GM19397 (cell line): Measurements from ENCODE around the gene BRSK2.
"Not testable (repeated sequence)": the region's sequence is repeated elsewhere in the genome, so short reads cannot be mapped to it uniquely, and the experiment has no call there.

Source experiments
- ATAC-seq: cut with Tn5 transposase; IDR thresholded peaks from one replicate; pipeline ENCODE4 v1.9.1; 2021; ENCODE audit warnings: mild to moderate bottlenecking, moderate library complexity; ENCODE audit not compliant: unreplicated experiment

The BRSK2 gene

GRCh38 chr11:1354125-1354938 lies 35.4 kb upstream of the BRSK2 start:
- no peak for ATAC-seq

GRCh38 chr11:1356007-1356435 lies 33.7 kb upstream of the BRSK2 start:
- ATAC-seq, result no peak

DNA sequence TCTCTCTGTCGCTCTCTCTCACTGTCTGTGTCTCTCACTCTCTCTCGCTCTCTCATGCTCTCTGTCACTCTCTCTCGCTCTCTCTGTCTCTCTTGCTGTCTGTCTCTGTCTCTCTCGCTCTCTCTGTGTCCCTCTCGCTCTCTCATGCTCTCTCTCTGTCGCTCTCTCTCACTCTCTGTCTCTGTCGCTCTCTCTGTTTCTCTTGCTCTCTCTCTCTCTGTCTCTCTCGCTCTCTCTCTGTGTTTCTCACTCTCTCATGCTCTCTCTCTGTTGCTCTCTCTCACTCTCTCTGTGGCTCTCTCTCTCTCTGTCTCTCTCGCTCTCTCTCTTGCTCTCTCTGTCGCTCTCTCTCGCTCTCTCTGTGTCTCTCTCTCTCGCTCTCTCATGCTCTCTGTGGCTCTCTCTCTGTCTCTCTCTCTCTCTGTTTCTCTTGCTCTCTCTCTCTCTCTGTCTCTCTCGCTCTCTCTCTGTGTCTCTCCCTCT lies 33.2 kb upstream of the BRSK2 start:
- ATAC-seq, result no peak

- ATAC-seq, result no peak
Observed at GRCh38 chr11:1358286-1358685, 31.4 kb upstream of the BRSK2 start.

DNA sequence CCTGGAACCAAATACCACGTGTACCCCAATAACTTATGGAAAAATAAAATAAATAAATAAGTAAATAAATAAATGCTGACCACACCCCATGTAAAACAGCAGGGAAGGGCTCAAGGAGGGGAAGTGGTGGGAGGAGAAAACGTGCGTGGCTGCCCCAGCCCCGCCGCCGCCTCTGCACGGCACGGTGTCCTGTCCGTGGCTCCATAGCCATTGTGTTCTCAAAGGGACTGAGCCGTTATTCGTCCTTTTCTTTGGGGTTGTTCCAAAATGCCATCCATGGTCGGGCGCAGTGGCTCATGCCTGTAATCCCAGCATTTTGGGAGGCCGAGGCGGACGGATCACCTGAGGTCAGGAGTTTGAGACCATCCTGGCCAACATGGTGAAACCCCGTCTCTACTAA lies 30.8 kb upstream of the BRSK2 start:
- ATAC-seq, result not testable (repeated sequence)

- no peak for ATAC-seq
Observed at GRCh38 chr11:1359556-1359955, 30.2 kb upstream of the BRSK2 start.

DNA sequence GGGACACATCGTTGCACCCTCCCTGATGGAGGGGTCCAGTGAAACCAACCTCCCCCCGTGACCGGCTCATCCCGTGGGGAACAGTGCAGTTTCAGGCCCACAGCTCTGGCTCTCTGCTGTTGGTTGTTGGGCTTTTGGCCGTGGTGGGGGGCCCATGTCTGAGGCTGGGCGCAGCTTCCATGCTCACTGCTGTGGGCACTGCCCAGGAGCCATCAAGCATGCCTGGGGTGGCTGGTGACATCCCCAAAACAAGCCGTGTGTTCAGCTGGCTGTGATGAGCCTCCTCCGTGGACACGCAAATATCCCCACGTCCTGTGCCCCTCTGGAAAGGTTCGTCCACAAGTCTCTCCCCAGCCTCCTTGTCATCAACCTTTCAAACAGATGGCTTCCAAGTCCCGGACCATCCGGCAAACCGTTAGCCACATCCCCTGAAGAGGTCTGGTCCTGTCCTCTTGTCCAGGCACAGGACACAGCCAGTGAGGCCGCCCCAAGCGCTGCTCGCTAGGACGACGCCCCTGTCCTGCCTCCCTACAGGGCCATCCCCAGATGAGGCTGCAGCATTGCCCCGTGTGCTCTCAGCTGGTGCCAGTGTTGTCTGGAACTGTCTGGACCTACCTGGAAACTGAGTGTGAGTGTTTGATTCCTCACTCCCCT lies 29.4 kb upstream of the BRSK2 start:
- ATAC-seq, result no peak

DNA sequence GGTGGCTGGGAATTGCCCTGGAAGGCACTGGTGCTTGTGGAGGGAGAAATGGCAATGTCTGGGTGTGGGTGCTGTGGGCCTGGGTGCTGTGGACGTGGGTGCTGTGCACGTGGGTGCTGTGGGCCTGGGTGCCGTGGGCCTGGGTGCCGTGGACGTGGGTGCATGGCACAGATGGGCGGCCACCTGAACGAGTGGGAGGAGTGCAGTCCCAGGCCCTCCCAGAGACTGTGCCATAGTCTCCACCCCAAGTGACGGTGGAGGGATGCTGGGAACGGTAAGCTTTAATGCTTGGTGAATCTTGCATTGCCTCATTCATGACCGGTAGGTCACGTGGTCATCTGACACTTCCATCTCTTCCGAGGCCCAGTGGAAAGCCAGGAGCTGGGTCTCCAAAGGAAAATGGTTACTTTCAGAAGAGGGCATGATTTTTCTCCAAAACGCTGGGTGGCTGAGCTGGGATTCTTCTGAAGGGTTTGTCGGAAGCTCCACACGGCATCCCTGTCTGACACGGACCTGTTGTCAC lies 28.8 kb upstream of the BRSK2 start:
- no peak for ATAC-seq

DNA sequence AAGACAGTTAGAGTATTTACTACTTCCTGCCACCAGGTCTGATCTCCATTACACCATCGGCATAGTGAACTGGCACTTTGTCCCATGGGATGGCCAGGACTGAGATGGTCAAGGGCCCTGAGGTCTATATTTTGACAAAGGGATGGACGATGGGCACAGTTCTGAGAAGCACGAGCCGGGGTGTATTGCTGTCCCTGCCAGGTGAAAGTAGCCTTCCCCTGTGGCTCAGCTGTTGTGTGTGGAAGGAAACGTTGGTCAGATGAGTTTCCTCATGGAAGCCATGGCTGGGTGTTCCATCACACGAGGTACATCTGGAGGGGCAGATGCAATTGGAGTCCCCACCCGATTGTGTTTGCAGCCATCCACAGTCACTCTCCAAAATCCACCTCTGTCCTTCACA lies 27.9 kb upstream of the BRSK2 start:
- no peak for ATAC-seq

GRCh38 chr11:1367721-1368120 lies 22.0 kb upstream of the BRSK2 start:
- ATAC-seq, result no peak

DNA sequence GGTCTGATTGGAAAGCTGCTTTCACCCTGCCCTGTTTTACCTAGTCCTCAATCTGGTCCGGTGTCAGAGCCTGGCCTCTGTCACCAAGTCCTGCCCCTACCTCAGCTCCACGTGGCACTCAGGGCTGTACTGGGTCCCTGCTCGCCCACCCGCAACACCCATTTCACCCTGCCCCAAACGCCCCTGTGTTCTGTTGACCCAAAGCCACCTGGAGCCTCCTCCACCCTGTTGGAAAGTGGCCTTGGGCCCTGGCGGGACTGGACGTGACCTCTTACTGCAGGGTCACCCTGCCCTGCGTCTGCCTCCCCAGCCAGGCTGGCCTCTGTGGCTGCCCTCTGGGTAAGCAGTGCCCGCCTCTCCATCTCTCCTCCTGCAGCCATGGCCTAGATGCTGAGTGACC lies 21.5 kb upstream of the BRSK2 start:
- no peak for ATAC-seq

GRCh38 chr11:1368966-1369365 lies 20.8 kb upstream of the BRSK2 start:
- no peak for ATAC-seq

DNA sequence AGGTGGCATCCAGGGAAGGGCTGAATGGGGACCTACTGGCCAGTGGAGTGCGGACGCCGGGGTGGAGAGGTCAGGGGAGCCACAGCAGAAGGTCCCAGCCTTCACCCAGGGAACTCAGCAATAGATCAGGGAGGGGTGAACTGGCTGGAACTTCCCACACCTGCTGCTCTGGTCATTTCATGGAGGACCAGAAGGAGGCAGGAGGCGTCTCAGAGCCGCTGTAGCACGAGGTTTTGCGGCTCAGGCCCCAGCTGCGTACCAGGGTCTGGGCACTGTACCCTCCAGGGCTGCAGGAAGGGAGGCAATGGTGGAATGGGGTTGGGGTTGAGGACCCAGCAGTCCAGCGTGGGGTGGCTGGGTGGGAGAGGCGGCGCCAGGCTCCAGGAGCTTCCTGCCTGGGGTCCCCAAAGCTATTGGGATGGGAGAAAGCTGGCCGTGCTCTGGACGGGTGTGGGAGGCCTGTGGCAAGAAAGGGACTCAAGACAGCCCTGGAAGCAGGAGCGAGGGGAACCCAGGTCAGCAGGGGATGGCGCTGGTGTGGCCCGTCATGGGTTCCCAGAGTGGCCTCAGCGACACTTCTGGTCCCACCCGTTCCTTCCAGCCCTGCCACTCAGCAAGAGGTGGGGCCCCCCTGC lies 20.2 kb upstream of the BRSK2 start:
- ATAC-seq, result no peak

DNA sequence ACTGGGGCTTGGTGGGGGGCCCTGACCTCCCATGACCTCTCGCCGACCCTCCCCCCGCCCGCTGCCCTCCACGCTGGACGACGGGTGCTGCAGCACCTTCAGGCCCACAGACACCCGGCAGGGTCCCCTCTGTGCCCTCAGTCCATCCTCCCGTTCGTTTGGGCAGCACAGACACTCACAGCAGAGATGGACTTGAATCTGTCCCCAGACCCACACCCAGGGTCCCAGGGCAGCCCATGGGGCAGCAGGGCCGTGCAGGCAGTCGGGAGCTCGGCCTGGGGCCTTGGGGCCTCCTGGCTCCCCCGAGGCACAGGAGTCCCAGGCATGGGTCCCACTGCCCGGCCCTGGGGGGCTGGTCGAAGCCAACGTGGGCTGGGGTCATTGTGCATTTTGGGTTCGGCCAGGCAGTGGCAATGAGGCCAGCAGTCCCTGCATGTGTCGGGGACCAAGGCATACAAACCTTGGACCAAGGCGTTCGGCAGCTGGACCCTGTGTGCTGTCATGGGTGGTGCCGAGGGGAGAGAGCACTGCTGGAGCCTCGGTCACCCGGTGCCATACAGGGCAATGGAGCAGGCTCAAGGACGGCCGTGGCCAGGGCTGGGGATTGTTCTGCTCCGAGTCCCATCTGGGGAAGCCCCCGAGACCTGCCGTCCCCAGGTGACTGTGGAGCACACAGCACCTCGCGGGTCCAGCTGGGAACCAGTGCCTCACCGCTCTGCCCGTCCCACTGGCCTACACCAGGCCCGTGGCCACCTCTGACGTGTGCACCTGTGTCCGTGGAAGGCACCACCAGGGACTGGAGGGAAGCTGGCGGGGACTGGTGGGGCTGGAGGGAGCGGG lies 19.3 kb upstream of the BRSK2 start:
- no peak for ATAC-seq

- no peak for ATAC-seq
Observed at GRCh38 chr11:1371026-1371325, 18.8 kb upstream of the BRSK2 start.

DNA sequence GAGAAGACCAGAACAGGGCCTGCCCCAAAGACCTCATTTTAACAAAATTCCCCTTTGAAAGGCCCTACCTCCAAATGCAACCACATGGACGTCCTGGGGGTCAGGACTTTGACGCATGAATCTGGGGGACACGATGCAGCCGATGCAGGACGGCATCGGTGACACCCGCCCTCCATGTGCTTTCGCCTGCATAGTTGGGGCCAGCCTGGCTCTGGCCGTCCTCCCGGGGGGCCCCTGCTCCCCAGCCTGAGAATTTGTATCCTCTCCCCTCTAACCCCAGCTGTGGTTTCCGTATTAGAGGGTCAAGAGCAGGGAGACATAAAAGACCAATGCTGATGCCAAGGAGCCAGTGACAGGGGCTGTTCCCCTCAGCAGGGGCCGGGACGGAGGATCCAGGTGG lies 18.4 kb upstream of the BRSK2 start:
- ATAC-seq, result no peak

GRCh38 chr11:1371836-1372465 lies 17.8 kb upstream of the BRSK2 start:
- ATAC-seq, result no peak

DNA sequence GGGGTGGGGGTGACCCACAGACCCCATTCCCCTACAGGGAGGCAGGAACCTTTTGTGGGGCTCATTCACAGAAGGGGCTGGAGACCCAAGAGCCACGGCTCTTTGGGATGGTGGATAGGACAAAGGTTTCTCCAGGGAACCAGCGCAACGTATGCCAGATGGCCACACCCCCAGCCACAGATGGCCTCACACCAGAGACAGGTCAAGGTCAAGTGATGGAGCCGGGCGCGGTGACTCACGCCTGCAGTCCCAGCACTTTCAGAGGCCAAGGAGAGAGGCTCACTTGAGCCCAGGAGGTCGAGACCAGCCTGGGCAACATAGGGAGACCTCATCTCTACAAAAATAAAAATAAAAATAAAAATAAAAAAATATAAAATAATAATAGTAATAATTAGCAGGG lies 17.1 kb upstream of the BRSK2 start:
- ATAC-seq, result no peak

- ATAC-seq, result no peak
Observed at GRCh38 chr11:1373536-1374214, 16.1 kb upstream of the BRSK2 start.
